Smooth muscle cell (in vitro differentiated cells): ENCODE results near the gene PTPN23. TPM values are rescaled to one million over a fixed set of nuclear protein-coding genes. Genes with fewer than 3 reads are reported as not detected.

Source experiments
- DNase-seq: peaks from one replicate; lab custom pipeline; 2025; ENCODE audit not compliant: unreplicated experiment; lab: John Stamatoyannopoulos, UW
- H2AFZ ChIP-seq: fragments of 200-600 bp; sonication (generic); 2 replicates; pipeline ENCODE4 v1.6.0; 2016; ENCODE audit warnings: antibody characterized with exemption, low read depth, mild to moderate bottlenecking
- H3F3A ChIP-seq: fragments of 200-600 bp; sonication (generic); 2 replicates; pipeline ENCODE4 v1.6.0; 2017; ENCODE audit warnings: antibody characterized with exemption, low read depth
- H3K27ac ChIP-seq: fragments of 200-600 bp; sonication (generic); 2 replicates; pipeline ENCODE4 v1.5.1; 2016; ENCODE audit warnings: low read depth, mild to moderate bottlenecking
- H3K27me3 ChIP-seq: fragments of 200-600 bp; sonication (generic); 2 replicates; pipeline ENCODE4 v1.6.1; 2016; ENCODE audit warnings: low read depth, mild to moderate bottlenecking
- H3K36me3 ChIP-seq: fragments of 200-600 bp; sonication (generic); 2 replicates; pipeline ENCODE4 v1.5.1; 2016; ENCODE audit warnings: low read depth
- H3K4me1 ChIP-seq: fragments of 200-600 bp; sonication (generic); 2 replicates; pipeline ENCODE4 v1.5.1; 2016; ENCODE audit warnings: low read depth
- H3K4me2 ChIP-seq: fragments of 200-600 bp; sonication (generic); 2 replicates; pipeline ENCODE4 v1.6.0; 2016; ENCODE audit warnings: mild to moderate bottlenecking
- H3K4me3 ChIP-seq: fragments of 200-600 bp; sonication (generic); 2 replicates; pipeline ENCODE4 v1.5.1; 2016; ENCODE audit warnings: mild to moderate bottlenecking
- H3K79me2 ChIP-seq: fragments of 200-600 bp; sonication (generic); 2 replicates; pipeline ENCODE4 v1.6.0; 2016; ENCODE audit warnings: low read depth, mild to moderate bottlenecking
- H3K9ac ChIP-seq: fragments of 200-600 bp; sonication (generic); 2 replicates; pipeline ENCODE4 v1.6.0; 2016; ENCODE audit warnings: low read depth
- H3K9me3 ChIP-seq: fragments of 200-600 bp; sonication (generic); replicated peaks from 2 replicates; pipeline ENCODE4 v1.5.1; 2016; ENCODE audit warnings: low read depth
- H4K20me1 ChIP-seq: fragments of 200-600 bp; sonication (generic); 2 replicates; pipeline ENCODE4 v1.6.0; 2016; ENCODE audit warnings: low read depth
- WGBS: methylation state at CpG from one replicate; pipeline ENCODE4 v1.1.7; 2016; ENCODE audit warnings: low lambda C conversion rate; 5-methylcytosine and 5-hydroxymethylcytosine counted together
- polyA plus RNA-seq: library from polyadenylated mRNA; unstranded; fragments of >200 nt; fragmentation: Nextera tagmentation; extraction: Ambion mirVana; gene quantifications from 2 replicates; pipeline ENCODE4 v1.2.1, GENCODE V29; 2016
- total RNA-seq: library from RNA; depleted of rRNA; stranded (reverse); fragments of >200 nt; gene quantifications from 2 replicates; pipeline ENCODE4 v1.2.3, GENCODE V29; 2014
- TF ChIP-seq, protein P1 (sequence below): fragments of 200-600 bp; sonication (generic); IDR thresholded peaks from 2 replicates; pipeline ENCODE4 v1.5.1; 2017; ENCODE audit warnings: borderline replicate concordance, mild to moderate bottlenecking, antibody characterized with exemption; ENCODE audit not compliant: insufficient read depth, poor library complexity, severe bottlenecking

The PTPN23 gene
- total and polyA plus RNA-seq, 2 experiments from 2014 or later, result 7.2 to 17.1 TPM

DNA sequence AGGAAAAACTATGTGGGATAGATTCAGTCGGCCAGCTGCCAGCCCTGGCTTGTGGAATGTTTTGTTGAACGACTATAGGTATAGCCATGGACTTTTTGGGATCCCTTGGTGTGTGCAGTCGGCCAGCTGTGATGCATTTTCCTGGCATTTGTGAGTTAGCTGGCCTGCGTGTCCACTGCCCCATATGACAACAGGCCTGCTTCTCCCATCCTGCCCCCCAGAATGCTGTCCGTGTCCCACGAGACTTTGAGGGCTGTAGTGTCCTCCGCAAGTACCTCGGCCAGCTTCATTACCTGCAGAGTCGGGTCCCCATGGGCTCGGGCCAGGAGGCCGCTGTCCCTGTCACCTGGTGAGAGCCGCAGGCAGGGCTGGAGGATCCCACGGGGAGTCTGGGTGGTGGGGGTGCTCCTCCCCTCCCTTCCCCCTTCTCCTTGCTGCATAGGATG, 23.6 kb downstream of the PTPN23 start:
- no peak for DNase-seq
- no peak overlapping the region for H3K27ac ChIP-seq
- no peak overlapping the region for H3K4me2 ChIP-seq
- 95% methylated on average over 13 of the region's 13 CpGs for WGBS
- peaks cover 66% of the 10 kb centered on the region for H4K20me1 ChIP-seq
- no peaks in the 10 kb centered on the region for H3K27me3 ChIP-seq
- peaks cover 17% of the 10 kb centered on the region for H3K79me2 ChIP-seq
- no peaks in the 10 kb centered on the region for H3K9me3 ChIP-seq
- H3K36me3 ChIP-seq, result no peaks in the 10 kb centered on the region
- no peak overlapping the region for H3K9ac ChIP-seq
- peaks cover 3% of the 10 kb centered on the region for H3F3A ChIP-seq
- no peak overlapping the region for H3K4me3 ChIP-seq
- H3K4me1 ChIP-seq, result no peaks in the 10 kb centered on the region
- H2AFZ ChIP-seq, result no peak overlapping the region
- TF ChIP-seq, protein P1, sequence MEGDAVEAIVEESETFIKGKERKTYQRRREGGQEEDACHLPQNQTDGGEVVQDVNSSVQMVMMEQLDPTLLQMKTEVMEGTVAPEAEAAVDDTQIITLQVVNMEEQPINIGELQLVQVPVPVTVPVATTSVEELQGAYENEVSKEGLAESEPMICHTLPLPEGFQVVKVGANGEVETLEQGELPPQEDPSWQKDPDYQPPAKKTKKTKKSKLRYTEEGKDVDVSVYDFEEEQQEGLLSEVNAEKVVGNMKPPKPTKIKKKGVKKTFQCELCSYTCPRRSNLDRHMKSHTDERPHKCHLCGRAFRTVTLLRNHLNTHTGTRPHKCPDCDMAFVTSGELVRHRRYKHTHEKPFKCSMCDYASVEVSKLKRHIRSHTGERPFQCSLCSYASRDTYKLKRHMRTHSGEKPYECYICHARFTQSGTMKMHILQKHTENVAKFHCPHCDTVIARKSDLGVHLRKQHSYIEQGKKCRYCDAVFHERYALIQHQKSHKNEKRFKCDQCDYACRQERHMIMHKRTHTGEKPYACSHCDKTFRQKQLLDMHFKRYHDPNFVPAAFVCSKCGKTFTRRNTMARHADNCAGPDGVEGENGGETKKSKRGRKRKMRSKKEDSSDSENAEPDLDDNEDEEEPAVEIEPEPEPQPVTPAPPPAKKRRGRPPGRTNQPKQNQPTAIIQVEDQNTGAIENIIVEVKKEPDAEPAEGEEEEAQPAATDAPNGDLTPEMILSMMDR, result no peak

DNA sequence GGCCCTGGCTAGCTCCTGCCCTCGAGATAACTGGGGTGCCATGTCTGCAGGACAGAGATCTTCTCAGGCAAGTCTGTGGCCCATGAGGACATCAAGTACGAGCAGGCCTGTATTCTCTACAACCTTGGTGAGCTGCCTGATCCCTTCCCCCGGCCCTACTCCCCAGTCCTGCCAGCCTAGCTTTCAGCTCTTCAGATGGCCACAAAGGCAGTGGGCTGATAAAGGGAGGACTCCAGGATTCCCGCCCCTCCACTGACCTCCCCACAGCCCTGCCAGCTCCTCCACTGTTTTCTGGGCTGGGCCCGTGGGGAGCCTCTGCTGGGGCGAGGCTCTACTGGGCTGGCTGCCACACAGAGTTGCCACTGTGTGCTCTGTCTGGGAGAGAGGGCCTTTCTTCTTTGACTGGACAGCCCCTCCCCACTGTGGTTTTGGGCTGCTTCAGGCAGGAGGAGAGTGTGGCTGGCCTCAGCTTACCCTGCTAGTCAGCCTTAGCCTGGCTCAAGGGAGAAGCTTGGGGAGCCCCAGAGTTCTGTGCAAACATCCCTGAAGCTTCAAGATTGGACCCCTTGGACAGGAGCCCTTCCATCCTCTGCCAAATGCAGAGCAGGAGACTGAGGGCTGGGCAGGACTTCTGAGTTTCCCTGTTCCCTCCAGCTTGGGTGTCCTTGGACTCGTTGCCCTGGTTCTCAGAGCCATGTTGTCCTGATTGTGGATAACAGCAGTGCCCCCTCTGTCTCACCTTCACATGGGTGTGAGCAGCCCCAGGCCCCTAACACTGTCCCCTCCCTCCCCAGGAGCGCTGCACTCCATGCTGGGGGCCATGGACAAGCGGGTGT, 24.4 kb downstream of the PTPN23 start:
- Histone ChIP-seq H4K20me1 (peaks cover 58% of the 10 kb centered on the region), H3K36me3 (no peaks in the 10 kb centered on the region), H3K9ac (no peak overlapping the region), H3K9me3 (no peaks in the 10 kb centered on the region), H3K79me2 (peaks cover 17% of the 10 kb centered on the region), H2AFZ (no peak overlapping the region), H3K27ac (no peak overlapping the region), H3F3A (no peaks in the 10 kb centered on the region), H3K27me3 (no peaks in the 10 kb centered on the region), H3K4me2 (no peak overlapping the region), H3K4me1 (no peaks in the 10 kb centered on the region), H3K4me3 (no peak overlapping the region)
- TF ChIP-seq, protein P1, result no peak
- no peak for DNase-seq
- 88% methylated on average over 8 of the region's 9 CpGs for whole genome bisulfite sequencing

DNA sequence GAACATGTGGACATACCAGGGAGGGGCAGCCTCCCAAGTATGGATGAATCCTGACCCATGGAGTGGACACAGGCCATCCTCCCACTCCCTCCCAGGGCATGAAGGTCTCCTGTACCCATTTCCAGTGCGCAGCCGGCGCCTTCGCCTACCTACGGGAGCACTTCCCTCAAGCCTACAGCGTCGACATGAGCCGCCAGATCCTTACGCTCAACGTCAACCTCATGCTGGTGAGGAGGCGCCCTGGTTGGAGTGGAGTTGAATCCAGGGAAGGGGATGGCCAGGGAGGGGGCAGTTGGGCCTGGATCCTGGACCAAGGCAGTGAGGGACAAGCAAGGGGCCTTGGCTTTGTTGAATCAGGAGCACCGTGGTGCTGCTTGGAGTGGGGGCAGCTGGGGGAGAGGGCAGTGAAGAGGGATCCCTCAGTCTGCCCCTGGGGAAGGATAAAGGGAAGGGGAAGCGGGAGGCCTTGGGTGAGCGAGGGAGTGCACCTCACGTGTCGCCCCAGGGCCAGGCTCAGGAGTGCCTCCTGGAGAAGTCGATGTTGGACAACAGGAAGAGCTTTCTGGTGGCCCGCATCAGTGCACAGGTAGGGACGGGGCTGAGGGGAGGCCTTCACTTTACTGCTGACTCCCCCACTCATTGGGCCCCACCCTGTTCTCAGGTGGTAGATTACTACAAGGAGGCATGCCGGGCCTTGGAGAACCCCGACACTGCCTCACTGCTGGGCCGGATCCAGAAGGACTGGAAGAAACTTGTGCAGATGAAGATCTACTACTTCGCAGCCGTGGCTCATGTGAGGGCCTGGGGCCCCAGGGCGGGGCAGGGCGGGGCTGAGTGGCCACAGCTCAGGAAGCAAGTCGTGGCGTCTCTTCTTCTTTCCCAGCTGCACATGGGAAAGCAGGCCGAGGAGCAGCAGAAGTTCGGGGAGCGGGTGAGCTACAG, 25.3 kb downstream of the PTPN23 start:
- peaks cover 50% of the 10 kb centered on the region for H4K20me1 ChIP-seq
- H3K4me1 ChIP-seq, result no peaks in the 10 kb centered on the region
- no peaks in the 10 kb centered on the region for H3K36me3 ChIP-seq
- no peak overlapping the region for H3K4me3 ChIP-seq
- no peaks in the 10 kb centered on the region for H3F3A ChIP-seq
- H2AFZ ChIP-seq, result no peak overlapping the region
- H3K9ac ChIP-seq, result no peak overlapping the region
- TF ChIP-seq, protein P1, result no peak
- 90% methylated on average over 31 of the region's 31 CpGs for WGBS
- no peak overlapping the region for H3K27ac ChIP-seq
- no peaks in the 10 kb centered on the region for H3K27me3 ChIP-seq
- no peak for DNase-seq
- H3K79me2 ChIP-seq, result peaks cover 17% of the 10 kb centered on the region
- no peak overlapping the region for H3K4me2 ChIP-seq
- H3K9me3 ChIP-seq, result no peaks in the 10 kb centered on the region
